Mammary epithelial cell (primary cell): ENCODE results near the gene IGSF6.

Experiments
- EZH2 ChIP-seq: IDR thresholded peaks from 2 replicates; pipeline ENCODE4 v1.6.1; 2012; ENCODE audit warnings: low read length, inconsistent platforms, borderline replicate concordance
- TF ChIP-seq, protein P1 (sequence below), 2 donors: IDR thresholded peaks in 1 of 2; conservative IDR thresholded peaks in 1 of 2; 2 replicates each; pipeline ENCODE4 v1.5.1; 2011 to 2012; ENCODE audit warnings: inconsistent platforms in 2 of 2, low read length in 2 of 2, mild to moderate bottlenecking in 2 of 2, control low read depth in 1 of 2, low read depth in 1 of 2; ENCODE audit not compliant: insufficient read depth in 1 of 2; ENCODE audit errors: extremely low read depth in 1 of 2

DNA sequence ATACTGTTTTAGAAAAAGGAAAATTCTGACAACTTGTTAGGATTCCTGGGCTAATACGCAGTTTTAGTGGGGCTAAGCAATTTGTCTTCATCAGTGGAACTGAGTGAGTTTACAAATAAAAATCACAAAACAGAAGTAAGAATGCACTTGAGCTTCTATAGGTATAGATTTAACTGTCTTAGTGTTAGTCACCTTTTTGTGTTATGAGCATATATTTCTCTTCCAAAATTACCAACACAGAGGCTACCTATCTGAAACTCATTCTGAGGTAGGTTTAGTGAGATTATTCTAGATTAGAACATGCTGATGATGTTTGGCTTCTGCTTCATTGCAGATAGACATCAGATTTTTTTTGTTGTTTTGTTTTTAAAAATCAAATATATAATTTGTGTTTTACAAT lies 29.9 kb downstream of the IGSF6 start:
- TF ChIP-seq, protein P1, sequence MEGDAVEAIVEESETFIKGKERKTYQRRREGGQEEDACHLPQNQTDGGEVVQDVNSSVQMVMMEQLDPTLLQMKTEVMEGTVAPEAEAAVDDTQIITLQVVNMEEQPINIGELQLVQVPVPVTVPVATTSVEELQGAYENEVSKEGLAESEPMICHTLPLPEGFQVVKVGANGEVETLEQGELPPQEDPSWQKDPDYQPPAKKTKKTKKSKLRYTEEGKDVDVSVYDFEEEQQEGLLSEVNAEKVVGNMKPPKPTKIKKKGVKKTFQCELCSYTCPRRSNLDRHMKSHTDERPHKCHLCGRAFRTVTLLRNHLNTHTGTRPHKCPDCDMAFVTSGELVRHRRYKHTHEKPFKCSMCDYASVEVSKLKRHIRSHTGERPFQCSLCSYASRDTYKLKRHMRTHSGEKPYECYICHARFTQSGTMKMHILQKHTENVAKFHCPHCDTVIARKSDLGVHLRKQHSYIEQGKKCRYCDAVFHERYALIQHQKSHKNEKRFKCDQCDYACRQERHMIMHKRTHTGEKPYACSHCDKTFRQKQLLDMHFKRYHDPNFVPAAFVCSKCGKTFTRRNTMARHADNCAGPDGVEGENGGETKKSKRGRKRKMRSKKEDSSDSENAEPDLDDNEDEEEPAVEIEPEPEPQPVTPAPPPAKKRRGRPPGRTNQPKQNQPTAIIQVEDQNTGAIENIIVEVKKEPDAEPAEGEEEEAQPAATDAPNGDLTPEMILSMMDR (conservative IDR thresholded peaks at IDR 0.05 in 1 of 2, IDR thresholded peaks at IDR 0.05 in 1 of 2; ENCODE audit: extremely low read depth in 1 of 2, insufficient read depth in 1 of 2, low read depth in 1 of 2, low read length in 2 of 2): no peak
- TF ChIP-seq EZH2: no peak
